SJCRH30 (cell line): ENCODE data around the gene TRIM5. TPM values are rescaled to one million over a fixed set of nuclear protein-coding genes. Genes with fewer than 3 reads are reported as not detected.
"Not testable (repeated sequence)": the region's sequence is repeated elsewhere in the genome, so short reads cannot be mapped to it uniquely, and the experiment has no call there.

Experiments used
- DNase-seq, 2 experiments: peaks; one replicate each; pipeline ENCODE4 v3.0.0-alpha.2; 2015 to 2020
- H3K27ac ChIP-seq: fragments of 250-450 bp; sonication (Bioruptor Pico); 2 replicates; pipeline ENCODE4 v1.5.1; 2020; ENCODE audit warnings: mild to moderate bottlenecking, moderate library complexity
- H3K27me3 ChIP-seq: fragments of 250-450 bp; sonication (Bioruptor Pico); 2 replicates; pipeline ENCODE4 v1.5.1; 2020; ENCODE audit warnings: mild to moderate bottlenecking, moderate library complexity
- H3K36me3 ChIP-seq: fragments of 250-450 bp; sonication (Bioruptor Pico); 2 replicates; pipeline ENCODE4 v1.5.1; 2020; ENCODE audit warnings: mild to moderate bottlenecking, moderate library complexity
- H3K4me1 ChIP-seq: fragments of 250-450 bp; sonication (Bioruptor Pico); 2 replicates; pipeline ENCODE4 v1.5.1; 2020; ENCODE audit warnings: mild to moderate bottlenecking, moderate library complexity
- H3K4me3 ChIP-seq: fragments of 250-450 bp; sonication (Bioruptor Pico); 2 replicates; pipeline ENCODE4 v1.5.1; 2020; ENCODE audit warnings: mild to moderate bottlenecking, moderate library complexity
- H3K9me3 ChIP-seq: fragments of 250-450 bp; sonication (Bioruptor Pico); replicated peaks from 2 replicates; pipeline ENCODE4 v1.5.1; 2020; ENCODE audit warnings: mild to moderate bottlenecking, moderate library complexity
- total RNA-seq: library from RNA; depleted of rRNA; stranded (reverse); fragments of >200 nt; shearing (Covaris generic); gene quantifications from 2 replicates; pipeline ENCODE4 v1.2.3, GENCODE V29; 2014

Gene TRIM5
- total RNA-seq, 1 experiment from 2014 or later: 10.2 TPM

DNA sequence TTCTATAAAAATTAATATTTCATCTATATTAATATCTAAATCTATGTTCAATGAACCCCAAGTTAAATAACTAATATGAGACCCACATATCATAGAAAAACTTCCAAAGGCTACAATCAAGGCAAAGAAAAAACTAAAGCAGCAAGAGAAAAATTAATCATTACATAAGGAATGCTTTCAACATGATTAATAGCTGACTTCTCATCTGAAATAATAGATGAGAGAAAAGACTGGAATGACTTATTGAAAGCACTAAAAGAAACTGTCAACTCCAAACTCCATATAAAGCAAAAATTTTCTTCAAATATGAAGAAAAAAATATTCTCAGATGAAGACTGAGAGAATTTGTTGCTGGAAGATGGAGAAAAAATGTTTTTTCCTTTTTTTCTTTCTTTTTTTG lies 13.0 kb downstream of the TRIM5 start:
- H3K27ac ChIP-seq: no peak overlapping the region
- DNase-seq: no peak
- no peaks in the 10 kb centered on the region for H3K27me3 ChIP-seq
- no peaks in the 10 kb centered on the region for H3K36me3 ChIP-seq
- H3K4me3 ChIP-seq: no peak overlapping the region
- no peaks in the 10 kb centered on the region for H3K4me1 ChIP-seq
- no peaks in the 10 kb centered on the region for H3K9me3 ChIP-seq

DNA sequence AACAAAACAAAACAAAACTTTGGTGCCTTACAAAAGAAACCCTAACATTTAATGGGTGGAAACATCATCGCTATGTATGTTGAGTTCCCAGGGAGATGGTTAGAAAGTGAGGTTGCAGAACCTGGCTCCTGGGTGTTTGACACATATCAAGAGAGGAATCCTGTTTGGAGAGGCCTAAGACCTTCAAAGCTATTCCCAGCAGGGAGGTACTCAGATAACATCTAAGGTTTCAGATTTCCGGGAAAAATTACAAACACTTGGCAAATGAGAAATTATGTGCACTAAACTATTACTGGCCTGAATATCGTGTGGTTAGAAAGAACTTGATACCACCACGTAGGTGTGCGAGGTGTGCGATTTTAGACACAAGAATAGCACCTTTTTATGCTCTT lies 18.5 kb downstream of the TRIM5 start:
- no peak for DNase-seq

GRCh38 chr11:5665746-5666401 lies 19.0 kb downstream of the TRIM5 start:
- Histone ChIP-seq H3K36me3 (no peaks in the 10 kb centered on the region), H3K4me3 (no peak overlapping the region), H3K27ac (no peak overlapping the region), H3K9me3 (no peaks in the 10 kb centered on the region), H3K27me3 (no peaks in the 10 kb centered on the region), H3K4me1 (no peaks in the 10 kb centered on the region)
- DNase-seq: no peak

More for the DNA sequence above, 18.5 kb downstream of the TRIM5 start:
- no peaks in the 10 kb centered on the region for H3K4me1 ChIP-seq
- H3K27me3 ChIP-seq: no peaks in the 10 kb centered on the region
- H3K9me3 ChIP-seq: no peaks in the 10 kb centered on the region
- no peak overlapping the region for H3K27ac ChIP-seq
- no peaks in the 10 kb centered on the region for H3K36me3 ChIP-seq
- no peak overlapping the region for H3K4me3 ChIP-seq

GRCh38 chr11:5665051-5665570 lies 19.8 kb downstream of the TRIM5 start:
- Histone ChIP-seq H3K4me3 (no peak overlapping the region), H3K27me3 (no peaks in the 10 kb centered on the region), H3K9me3 (no peaks in the 10 kb centered on the region), H3K27ac (no peak overlapping the region), H3K36me3 (no peaks in the 10 kb centered on the region), H3K4me1 (no peaks in the 10 kb centered on the region)
- no peak for DNase-seq

DNA sequence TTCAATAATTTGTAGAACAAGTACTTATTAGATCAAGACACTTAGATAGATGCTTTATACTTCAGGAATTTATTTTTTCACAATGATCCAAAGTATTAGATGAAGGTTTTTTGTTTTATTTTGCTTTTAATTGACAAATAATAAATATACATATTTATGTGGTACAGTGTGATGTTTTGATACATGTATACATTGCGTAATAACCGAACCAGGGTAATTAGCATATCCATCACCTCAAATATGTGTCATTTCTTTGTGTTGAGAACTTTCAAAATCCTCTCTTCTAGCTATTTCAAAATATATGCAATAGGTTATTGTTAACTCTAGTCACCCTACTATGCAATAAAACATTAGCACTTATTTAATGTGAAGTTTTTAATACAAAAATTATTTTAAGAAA lies 21.4 kb downstream of the TRIM5 start:
- H3K4me3 ChIP-seq: no peak overlapping the region
- H3K27me3 ChIP-seq: no peaks in the 10 kb centered on the region
- H3K27ac ChIP-seq: no peak overlapping the region
- H3K9me3 ChIP-seq: no peaks in the 10 kb centered on the region
- H3K4me1 ChIP-seq: no peaks in the 10 kb centered on the region
- DNase-seq: no peak
- H3K36me3 ChIP-seq: no peaks in the 10 kb centered on the region

- DNase-seq: no peak
- Histone ChIP-seq H3K36me3 (no peaks in the 10 kb centered on the region), H3K4me3 (no peak overlapping the region), H3K27ac (no peak overlapping the region), H3K9me3 (no peaks in the 10 kb centered on the region), H3K27me3 (no peaks in the 10 kb centered on the region), H3K4me1 (no peaks in the 10 kb centered on the region)
Observed at GRCh38 chr11:5658318-5658717, 26.6 kb downstream of the TRIM5 start.

- not testable (repeated sequence) for H3K27ac ChIP-seq, H3K4me1 ChIP-seq, H3K27me3 ChIP-seq, H3K36me3 ChIP-seq, H3K4me3 ChIP-seq, H3K9me3 ChIP-seq, DNase-seq
Observed at GRCh38 chr11:5656956-5657355, 27.9 kb downstream of the TRIM5 start.

DNA sequence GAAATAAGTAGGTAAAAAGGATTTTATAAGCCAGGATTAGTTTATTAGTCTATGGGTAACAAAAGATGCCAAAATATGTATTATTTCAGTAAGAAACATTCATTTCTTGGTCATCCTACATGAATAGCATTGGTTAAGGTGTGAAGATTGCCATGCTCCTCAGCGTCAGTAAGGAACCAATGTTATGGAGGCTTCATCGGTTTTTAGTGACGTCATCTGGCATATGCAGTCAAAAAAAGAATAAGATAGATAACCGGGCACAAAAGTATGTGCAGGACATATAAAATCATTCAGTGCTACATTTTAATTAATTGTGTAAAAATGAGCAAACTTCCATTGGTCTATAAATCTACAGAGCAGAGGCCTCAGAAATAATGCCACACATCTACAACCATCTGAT lies 29.4 kb downstream of the TRIM5 start:
- Histone ChIP-seq H3K4me3 (no peak overlapping the region), H3K4me1 (no peaks in the 10 kb centered on the region), H3K9me3 (no peaks in the 10 kb centered on the region), H3K27ac (no peak overlapping the region), H3K27me3 (no peaks in the 10 kb centered on the region), H3K36me3 (no peaks in the 10 kb centered on the region)
- DNase-seq: no peak

GRCh38 chr11:5646139-5646538 lies 38.7 kb downstream of the TRIM5 start:
- Histone ChIP-seq H3K27ac (no peak overlapping the region), H3K27me3 (no peaks in the 10 kb centered on the region), H3K4me3 (no peak overlapping the region), H3K9me3 (no peaks in the 10 kb centered on the region), H3K4me1 (no peaks in the 10 kb centered on the region), H3K36me3 (no peaks in the 10 kb centered on the region)
- no peak for DNase-seq

GRCh38 chr11:5643585-5643984 lies 41.3 kb downstream of the TRIM5 start:
- DNase-seq: no peak
- Histone ChIP-seq H3K4me3 (no peak overlapping the region), H3K27ac (no peak overlapping the region), H3K9me3 (no peaks in the 10 kb centered on the region), H3K27me3 (no peaks in the 10 kb centered on the region), H3K4me1 (no peaks in the 10 kb centered on the region), H3K36me3 (no peaks in the 10 kb centered on the region)

DNA sequence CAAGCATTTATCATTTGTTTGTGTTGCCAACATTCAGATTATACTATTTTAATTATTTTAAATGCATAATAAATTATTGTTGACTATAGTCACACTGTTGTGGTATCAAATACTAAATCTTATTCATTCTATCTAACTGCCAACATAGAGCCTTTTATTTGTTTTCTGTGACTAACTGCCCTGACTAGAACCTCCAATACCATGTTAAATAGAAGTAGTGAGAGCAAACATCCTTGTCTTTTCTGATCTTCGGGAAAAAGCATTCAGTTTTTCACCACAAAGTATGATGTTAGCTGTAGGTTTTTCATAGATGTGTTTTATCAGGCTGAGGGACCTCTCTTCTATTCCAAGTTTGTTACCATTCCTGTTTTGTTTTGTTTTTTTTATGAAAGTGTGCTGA lies 44.9 kb downstream of the TRIM5 start:
- no peak overlapping the region for H3K4me3 ChIP-seq
- no peaks in the 10 kb centered on the region for H3K36me3 ChIP-seq
- no peaks in the 10 kb centered on the region for H3K27me3 ChIP-seq
- H3K27ac ChIP-seq: no peak overlapping the region
- H3K4me1 ChIP-seq: no peaks in the 10 kb centered on the region
- no peak for DNase-seq
- no peaks in the 10 kb centered on the region for H3K9me3 ChIP-seq

DNA sequence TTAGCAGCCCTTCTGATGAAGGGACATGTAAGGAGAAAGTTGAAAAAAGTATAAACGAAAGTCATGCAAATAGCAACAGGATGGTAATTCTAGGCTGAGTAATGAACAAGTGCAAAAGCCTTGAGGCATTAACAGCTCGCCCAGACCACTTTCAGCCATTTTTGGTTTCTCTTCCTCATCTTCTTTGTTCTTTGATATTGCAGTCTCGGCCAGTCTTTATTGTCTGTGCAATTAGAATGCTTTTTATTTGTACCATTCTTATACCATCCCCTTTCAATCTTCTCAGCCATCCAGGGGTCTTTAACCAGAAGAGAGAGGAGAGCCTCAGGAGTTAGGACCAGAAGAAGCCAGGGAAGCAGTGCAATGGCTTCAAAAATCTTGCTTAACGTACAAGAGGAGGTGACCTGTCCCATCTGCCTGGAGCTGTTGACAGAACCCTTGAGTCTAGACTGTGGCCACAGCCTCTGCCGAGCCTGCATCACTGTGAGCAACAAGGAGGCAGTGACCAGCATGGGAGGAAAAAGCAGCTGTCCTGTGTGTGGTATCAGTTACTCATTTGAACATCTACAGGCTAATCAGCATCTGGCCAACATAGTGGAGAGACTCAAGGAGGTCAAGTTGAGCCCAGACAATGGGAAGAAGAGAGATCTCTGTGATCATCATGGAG lies 52.8 kb downstream of the TRIM5 start:
- H3K27me3 ChIP-seq: no peaks in the 10 kb centered on the region
- no peak overlapping the region for H3K4me3 ChIP-seq
- H3K4me1 ChIP-seq: no peaks in the 10 kb centered on the region
- H3K9me3 ChIP-seq: no peaks in the 10 kb centered on the region
- H3K36me3 ChIP-seq: no peaks in the 10 kb centered on the region
- no peak overlapping the region for H3K27ac ChIP-seq
- no peak for DNase-seq

DNA sequence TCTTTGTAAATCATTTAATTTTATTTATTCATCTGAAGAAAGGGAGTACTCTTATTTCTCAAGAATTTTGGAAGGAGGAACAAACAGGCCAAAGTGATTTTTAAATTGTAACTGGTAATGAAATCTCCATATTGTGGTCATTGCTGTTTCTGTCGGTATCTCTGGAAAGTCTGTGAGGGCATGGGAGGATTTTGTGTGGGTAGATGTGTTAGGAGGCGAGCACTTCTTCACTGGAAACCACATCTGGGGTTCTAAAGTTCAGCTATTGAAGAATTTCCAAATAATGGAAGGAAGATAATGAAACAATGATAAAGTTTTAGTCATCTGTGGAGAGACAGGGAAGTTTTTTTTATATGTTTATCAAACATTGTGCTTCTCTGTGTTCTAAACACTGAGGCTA lies 53.5 kb downstream of the TRIM5 start:
- Histone ChIP-seq H3K27me3 (no peaks in the 10 kb centered on the region), H3K27ac (no peak overlapping the region), H3K4me1 (no peaks in the 10 kb centered on the region), H3K4me3 (no peak overlapping the region), H3K9me3 (no peaks in the 10 kb centered on the region), H3K36me3 (no peaks in the 10 kb centered on the region)
- no peak for DNase-seq

- Histone ChIP-seq H3K27ac (no peak overlapping the region), H3K4me1 (no peaks in the 10 kb centered on the region), H3K27me3 (no peaks in the 10 kb centered on the region), H3K9me3 (no peaks in the 10 kb centered on the region), H3K36me3 (no peaks in the 10 kb centered on the region), H3K4me3 (no peak overlapping the region)
- DNase-seq: no peak
Observed at GRCh38 chr11:5626196-5626595, 58.7 kb downstream of the TRIM5 start.

- no peak for DNase-seq
- H3K36me3 ChIP-seq: no peaks in the 10 kb centered on the region
- no peaks in the 10 kb centered on the region for H3K27me3 ChIP-seq
- H3K4me3 ChIP-seq: no peak overlapping the region
- no peaks in the 10 kb centered on the region for H3K9me3 ChIP-seq
- no peaks in the 10 kb centered on the region for H3K4me1 ChIP-seq
- H3K27ac ChIP-seq: no peak overlapping the region
Observed at GRCh38 chr11:5625281-5625680, 59.6 kb downstream of the TRIM5 start.
